IMR-90 (cell line): Measurements from ENCODE around the gene HOXB6. TPM values are rescaled to one million over a fixed set of nuclear protein-coding genes. Genes with fewer than 3 reads are reported as not detected.

Experiments
- ATAC-seq: fragments of 200-7000 bp; cut with Tn5 transposase; 2 replicates; pipeline ENCODE4 v1.9.1; 2020; ENCODE audit warnings: low read depth, mild to moderate bottlenecking, moderate library complexity
- BruUV-seq: library from RNA; stranded (reverse); fragments of 400-500 nt; replicated peaks from 2 replicates; lab custom pipeline; 2021; lab: Mats Ljungman, UMichigan
- CTCF ChIA-PET: fragments of 300-600 bp; formaldehyde crosslinking; extraction: SDS; loops from one replicate; lab custom pipeline; 2021; ENCODE audit warnings: antibody characterized with exemption; lab: Yijun Ruan, JAX
- POLR2A ChIA-PET: fragments of 300-600 bp; sonication (Branson Sonifier 250); formaldehyde crosslinking; loops from one replicate; lab custom pipeline; 2022; ENCODE audit warnings: antibody characterized with exemption; ENCODE audit not compliant: unreplicated experiment; lab: Charles Lee
- DNase-seq: peaks from one replicate; pipeline ENCODE4 v3.0.0; 2013
- H2AFZ ChIP-seq: replicated peaks from 2 replicates; pipeline ENCODE3; 2013; ENCODE audit warnings: low read length, mild to moderate bottlenecking; ENCODE audit not compliant: poor library complexity
- H2AK5ac ChIP-seq: 2 replicates; pipeline ENCODE4 v1.6.1; 2013; ENCODE audit warnings: low read depth, low read length, inconsistent platforms
- H2AK9ac ChIP-seq: replicated peaks from 2 replicates; pipeline ENCODE3; 2013; ENCODE audit warnings: mild to moderate bottlenecking, low read depth, low read length, moderate library complexity; ENCODE audit not compliant: poor library complexity
- H2BK120ac ChIP-seq: 2 replicates; pipeline ENCODE4 v1.6.1; 2013; ENCODE audit warnings: low read depth, low read length, inconsistent platforms
- H2BK15ac ChIP-seq: 3 replicates; pipeline ENCODE4 v1.6.1; 2013; ENCODE audit warnings: low read depth, low read length, inconsistent platforms
- H2BK20ac ChIP-seq: 2 replicates; pipeline ENCODE4 v1.6.1; 2013; ENCODE audit warnings: low read depth, mild to moderate bottlenecking, inconsistent platforms, low read length, moderate library complexity
- H2BK5ac ChIP-seq: 2 replicates; pipeline ENCODE4 v1.6.1; 2013; ENCODE audit warnings: mild to moderate bottlenecking, low read depth, low read length, inconsistent platforms; ENCODE audit not compliant: poor library complexity, severe bottlenecking
- H3K14ac ChIP-seq: replicated peaks from 2 replicates; pipeline ENCODE4 v1.6.1; 2013; ENCODE audit warnings: low read depth, low read length, inconsistent platforms
- H3K18ac ChIP-seq: 2 replicates; pipeline ENCODE4 v1.6.1; 2013; ENCODE audit warnings: low read depth, low read length, control low read depth
- H3K23ac ChIP-seq: 2 replicates; pipeline ENCODE4 v1.6.1; 2013; ENCODE audit warnings: low read depth, low read length, inconsistent platforms
- H3K27ac ChIP-seq: 2 replicates; pipeline ENCODE4 v1.5.1; 2013; ENCODE audit warnings: mild to moderate bottlenecking, control low read depth, low read length; ENCODE audit not compliant: insufficient read depth
- H3K27me3 ChIP-seq: 2 replicates; pipeline ENCODE4 v1.6.1; 2013; ENCODE audit warnings: low read length; ENCODE audit not compliant: control insufficient read depth, insufficient read depth
- H3K36me3 ChIP-seq: 2 replicates; pipeline ENCODE4 v1.6.1; 2013; ENCODE audit warnings: low read length, mixed read lengths; ENCODE audit not compliant: control insufficient read depth, insufficient read depth
- H3K4ac ChIP-seq: 2 replicates; pipeline ENCODE4 v1.6.1; 2013; ENCODE audit warnings: low read depth, low read length, inconsistent platforms
- H3K4me1 ChIP-seq: 2 replicates; pipeline ENCODE4 v1.6.1; 2013; ENCODE audit warnings: low read length, mixed read lengths; ENCODE audit not compliant: control insufficient read depth, insufficient read depth
- H3K4me2 ChIP-seq: 2 replicates; pipeline ENCODE4 v1.6.1; 2013; ENCODE audit warnings: low read depth, mild to moderate bottlenecking, control low read depth, low read length, moderate library complexity
- H3K4me3 ChIP-seq: 2 replicates; pipeline ENCODE4 v1.5.1; 2013; ENCODE audit warnings: low read depth, mild to moderate bottlenecking, control low read depth, low read length, moderate library complexity; ENCODE audit not compliant: insufficient read depth
- H3K56ac ChIP-seq: 2 replicates; pipeline ENCODE4 v1.6.1; 2013; ENCODE audit warnings: low read length, inconsistent platforms; ENCODE audit not compliant: insufficient read depth; ENCODE audit errors: extremely low read depth
- H3K79me1 ChIP-seq, 2 experiments: 2 replicates each; pipeline ENCODE4 v1.6.1; 2013; ENCODE audit warnings: low read length in 2 of 2, inconsistent platforms in 1 of 2, low read depth in 1 of 2
- H3K9ac ChIP-seq: 2 replicates; pipeline ENCODE4 v1.6.1; 2013; ENCODE audit warnings: low read depth, low read length, control low read depth
- H3K9me1 ChIP-seq: 2 replicates; pipeline ENCODE4 v1.6.1; 2013; ENCODE audit warnings: low read length, inconsistent platforms; ENCODE audit not compliant: insufficient read depth
- H3K9me3 ChIP-seq: 2 replicates; pipeline ENCODE4 v1.6.1; 2013; ENCODE audit warnings: low read length; ENCODE audit not compliant: control insufficient read depth, insufficient read depth
- H4K20me1 ChIP-seq: 2 replicates; pipeline ENCODE4 v1.6.1; 2013; ENCODE audit warnings: low read length, inconsistent platforms; ENCODE audit not compliant: insufficient read depth
- H4K5ac ChIP-seq: 2 replicates; pipeline ENCODE4 v1.6.1; 2013; ENCODE audit warnings: mild to moderate bottlenecking, low read depth, low read length, control low read depth
- H4K8ac ChIP-seq, 2 experiments: 2 replicates each; pipeline ENCODE4 v1.6.1; 2013; ENCODE audit warnings: low read depth in 2 of 2, low read length in 2 of 2, control low read depth in 1 of 2, inconsistent platforms in 1 of 2
- H4K91ac ChIP-seq: 2 replicates; pipeline ENCODE4 v1.6.1; 2013; ENCODE audit warnings: low read depth, low read length, inconsistent platforms; ENCODE audit not compliant: insufficient read depth
- BHLHE40 ChIP-seq: fragments of 150-350 bp; IDR thresholded peaks from 2 replicates; pipeline ENCODE4 v1.6.1; 2016; ENCODE audit warnings: mild to moderate bottlenecking, low read depth, low read length
- CEBPB ChIP-seq: IDR thresholded peaks from 2 replicates; pipeline ENCODE4 v1.6.1; 2012; ENCODE audit warnings: low read depth, low read length, improper control_type of control experiment
- CHD1 ChIP-seq: IDR thresholded peaks from 2 replicates; pipeline ENCODE4 v1.6.1; 2012; ENCODE audit warnings: low read depth, low read length, improper control_type of control experiment
- FOS ChIP-seq: fragments of 150-350 bp; IDR thresholded peaks from 2 replicates; pipeline ENCODE4 v1.6.1; 2016; ENCODE audit warnings: low read depth, low read length
- MAFK ChIP-seq: IDR thresholded peaks from 2 replicates; pipeline ENCODE4 v1.6.1; 2012; ENCODE audit warnings: low read depth, low read length, improper control_type of control experiment
- MAZ ChIP-seq: IDR thresholded peaks from 2 replicates; pipeline ENCODE4 v1.6.1; 2012; ENCODE audit warnings: low read depth, mild to moderate bottlenecking, low read length, improper control_type of control experiment, moderate library complexity, borderline replicate concordance
- MXI1 ChIP-seq: IDR thresholded peaks from 2 replicates; pipeline ENCODE4 v1.6.1; 2012; ENCODE audit warnings: low read depth, mild to moderate bottlenecking, low read length, moderate library complexity, borderline replicate concordance
- POLR2A ChIP-seq: IDR thresholded peaks from 2 replicates; pipeline ENCODE4 v1.6.1; 2012; ENCODE audit warnings: mild to moderate bottlenecking, low read depth, low read length
- RAD21 ChIP-seq: IDR thresholded peaks from 2 replicates; pipeline ENCODE4 v1.6.1; 2012; ENCODE audit warnings: low read length, improper control_type of control experiment
- RCOR1 ChIP-seq: IDR thresholded peaks from 2 replicates; pipeline ENCODE4 v1.6.1; 2012; ENCODE audit warnings: mild to moderate bottlenecking, low read length, improper control_type of control experiment; ENCODE audit not compliant: insufficient replicate concordance
- RFX5 ChIP-seq: IDR thresholded peaks from 2 replicates; pipeline ENCODE4 v1.8.0; 2012; ENCODE audit warnings: low read depth, mild to moderate bottlenecking, low read length, moderate library complexity
- WGBS, 2 experiments: methylation state at CpG; one replicate each; pipeline versions ENCODE4 v1.1.5 to v1.1.7; 2013; ENCODE audit warnings: missing lambda C conversion rate in 2 of 2; ENCODE audit not compliant: insufficient read length in 1 of 2; ENCODE audit errors: extremely low coverage in 2 of 2; 5-methylcytosine and 5-hydroxymethylcytosine counted together
- dilution Hi-C: fragments of 300-500 bp; cut with HindIII; formaldehyde crosslinking; loops from one replicate; pipeline ENCODE4 v1.14.3; 2018; ENCODE audit warnings: low sequenced_read_pairs; ENCODE audit not compliant: unreplicated experiment
- in situ Hi-C: fragments of 300-500 bp; cut with MboI; formaldehyde crosslinking; loops from 3 replicates; pipeline ENCODE4 v1.14.3; 2019; ENCODE audit warnings: low sequenced_read_pairs, inconsistent platforms, mixed read lengths
- intact Hi-C: fragments of 100-400 bp; cut with micrococcal nuclease; formaldehyde crosslinking; loops from 2 replicates; pipeline ENCODE4 v1.10.0; 2022
- polyA plus RNA-seq, 3 experiments: library from polyadenylated mRNA; depleted of rRNA; stranded (reverse); fragments of >200 nt; gene quantifications; 2 replicates each; pipeline ENCODE4 v1.2.3, GENCODE V29; 2012; ENCODE audit warnings: low replicate concordance in 1 of 3
- total RNA-seq: library from RNA; depleted of rRNA; stranded (reverse); fragments of >200 nt; gene quantifications from 2 replicates; pipeline ENCODE4 v1.2.3, GENCODE V29; 2012
- TF ChIP-seq, protein P1 (sequence below): conservative IDR thresholded peaks from 2 replicates; pipeline ENCODE4 v1.5.1; 2012; ENCODE audit warnings: mild to moderate bottlenecking, low read depth, low read length, improper control_type of control experiment
- TF ChIP-seq, protein P2 (sequence below): fragments of 150-350 bp; IDR thresholded peaks from 2 replicates; pipeline ENCODE4 v1.6.1; 2016; ENCODE audit warnings: low read depth, mild to moderate bottlenecking, low read length, moderate library complexity, borderline replicate concordance

Gene HOXB6
- total and polyA plus RNA-seq, 2 of the 4 experiments (the other 2 are of a cell fraction) = 11.1 to 42.2 TPM

DNA sequence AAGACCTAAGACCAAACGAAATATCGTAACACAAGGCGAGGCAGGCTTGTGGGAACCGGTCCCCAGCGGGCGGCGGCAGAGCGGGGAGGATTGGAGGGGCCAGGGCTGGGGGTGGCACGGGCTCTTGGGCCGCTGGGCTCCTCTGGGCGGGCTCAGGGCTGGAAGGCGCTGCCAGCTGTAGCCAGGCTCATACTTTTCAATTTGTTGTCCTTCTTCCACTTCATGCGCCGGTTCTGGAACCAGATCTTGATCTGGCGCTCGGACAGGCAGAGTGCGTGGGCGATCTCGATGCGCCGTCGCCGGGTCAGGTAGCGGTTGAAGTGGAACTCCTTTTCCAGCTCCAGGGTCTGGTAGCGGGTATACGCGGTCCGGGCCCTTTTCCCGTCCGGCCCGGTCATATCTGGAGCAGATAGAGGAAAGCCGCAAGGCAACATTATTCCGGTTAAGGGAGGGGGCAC lies 12.7 kb downstream of the HOXB6 start:
- ATAC-seq (no peak), DNase-seq (peak; percentile 64)
- Histone ChIP-seq H2AFZ (peak overlapping the region; percentile 35), H2BK5ac (peak overlapping the region; percentile 99), H4K20me1 (peaks cover 7% of the 10 kb centered on the region; the same call in 1 of the 2 replicates), H4K8ac (peak overlapping the region; percentile 96 to 99; a peak in 3 of 4 replicates), H3K56ac (peak overlapping the region; percentile 100), H3K9me3 (no peaks in the 10 kb centered on the region), H3K14ac (peak overlapping the region; percentile 99), H3K36me3 (peaks cover 18% of the 10 kb centered on the region; the same call in 1 of the 2 replicates), H3K9ac (peak overlapping the region; percentile 100), H3K18ac (peak overlapping the region; percentile 96), H3K4ac (peak overlapping the region; percentile 99), H3K4me1 (peaks cover 9% of the 10 kb centered on the region), H3K27me3 (no peaks in the 10 kb centered on the region), H3K79me1 (no peaks in the 10 kb centered on the region), H2AK5ac (peak overlapping the region; percentile 71), H3K23ac (peak overlapping the region; percentile 100), H3K27ac (peak overlapping the region; percentile 99), H3K4me3 (peak overlapping the region; percentile 91), H2BK15ac (peak overlapping the region; percentile 19; the same call in 1 of the 3 replicates), H4K91ac (peak overlapping the region; percentile 99), H2AK9ac (peak overlapping the region; percentile 58), H2BK20ac (no peak overlapping the region; the same call in 1 of the 2 replicates), H3K4me2 (peak overlapping the region; percentile 98), H3K9me1 (no peaks in the 10 kb centered on the region), H4K5ac (no peak overlapping the region; the same call in 1 of the 2 replicates), H2BK120ac (peak overlapping the region; percentile 97)
- in situ Hi-C loops (loop anchor here (10.0 kb wide), 1 partner anchor 567 kb away; no protein-coding TSS in a partner anchor), intact Hi-C loops (loop anchor here (2.0 kb wide), 1 partner anchor 21 kb away; no protein-coding TSS in a partner anchor), dilution Hi-C loops (no loop called here)
- 0% methylated on average over 4 of the region's 33 CpGs; no CpG with 5 or more reads in 1 of the 2 experiments for WGBS, 2 experiments
- CTCF ChIA-PET = interaction anchor here (0.6 to 1.8 kb wide), 5 partner anchors 21 to 256 kb away, joined by 3 to 6 read pairs (median 4); no protein-coding TSS in a partner anchor
- TF ChIP-seq POLR2A = no peak
- TF ChIP-seq BHLHE40 = no peak
- 0 out of 2 replicates have a peak, but pooled peaks have one; percentile 22 for TF ChIP-seq MXI1
- TF ChIP-seq, protein P1, sequence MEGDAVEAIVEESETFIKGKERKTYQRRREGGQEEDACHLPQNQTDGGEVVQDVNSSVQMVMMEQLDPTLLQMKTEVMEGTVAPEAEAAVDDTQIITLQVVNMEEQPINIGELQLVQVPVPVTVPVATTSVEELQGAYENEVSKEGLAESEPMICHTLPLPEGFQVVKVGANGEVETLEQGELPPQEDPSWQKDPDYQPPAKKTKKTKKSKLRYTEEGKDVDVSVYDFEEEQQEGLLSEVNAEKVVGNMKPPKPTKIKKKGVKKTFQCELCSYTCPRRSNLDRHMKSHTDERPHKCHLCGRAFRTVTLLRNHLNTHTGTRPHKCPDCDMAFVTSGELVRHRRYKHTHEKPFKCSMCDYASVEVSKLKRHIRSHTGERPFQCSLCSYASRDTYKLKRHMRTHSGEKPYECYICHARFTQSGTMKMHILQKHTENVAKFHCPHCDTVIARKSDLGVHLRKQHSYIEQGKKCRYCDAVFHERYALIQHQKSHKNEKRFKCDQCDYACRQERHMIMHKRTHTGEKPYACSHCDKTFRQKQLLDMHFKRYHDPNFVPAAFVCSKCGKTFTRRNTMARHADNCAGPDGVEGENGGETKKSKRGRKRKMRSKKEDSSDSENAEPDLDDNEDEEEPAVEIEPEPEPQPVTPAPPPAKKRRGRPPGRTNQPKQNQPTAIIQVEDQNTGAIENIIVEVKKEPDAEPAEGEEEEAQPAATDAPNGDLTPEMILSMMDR = no peak
- no peak for TF ChIP-seq RCOR1
- TF ChIP-seq MAFK = no peak
- 0 out of 2 replicates have a peak, but pooled peaks have one; percentile 18 for TF ChIP-seq CHD1
- TF ChIP-seq MAZ = peak; percentile 26; the same call in 1 of the 2 replicates
- TF ChIP-seq, protein P2, sequence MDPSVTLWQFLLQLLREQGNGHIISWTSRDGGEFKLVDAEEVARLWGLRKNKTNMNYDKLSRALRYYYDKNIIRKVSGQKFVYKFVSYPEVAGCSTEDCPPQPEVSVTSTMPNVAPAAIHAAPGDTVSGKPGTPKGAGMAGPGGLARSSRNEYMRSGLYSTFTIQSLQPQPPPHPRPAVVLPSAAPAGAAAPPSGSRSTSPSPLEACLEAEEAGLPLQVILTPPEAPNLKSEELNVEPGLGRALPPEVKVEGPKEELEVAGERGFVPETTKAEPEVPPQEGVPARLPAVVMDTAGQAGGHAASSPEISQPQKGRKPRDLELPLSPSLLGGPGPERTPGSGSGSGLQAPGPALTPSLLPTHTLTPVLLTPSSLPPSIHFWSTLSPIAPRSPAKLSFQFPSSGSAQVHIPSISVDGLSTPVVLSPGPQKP = no peak
- no peak for TF ChIP-seq CEBPB
- TF ChIP-seq FOS = no peak
- no peak for TF ChIP-seq RFX5
- no peak for TF ChIP-seq RAD21
- POLR2A ChIA-PET = interaction anchor here (1.2 to 3.1 kb wide), 4 partner anchors 10 to 108 kb away, joined by 4 to 14 read pairs (median 4); no protein-coding TSS in a partner anchor
- BruUV-seq = no TSS peak
